22Rv1 (cell line): Measurements from ENCODE around the gene IRF6.

Experiments
- ZFX ChIP-seq: fragments of 450-650 bp; IDR thresholded peaks from 2 replicates; pipeline ENCODE4 v1.6.1; 2017; ENCODE audit warnings: antibody characterized with exemption, borderline replicate concordance
- TF ChIP-seq, protein P1 (sequence below): fragments of 450-650 bp; IDR thresholded peaks from 2 replicates; pipeline ENCODE4 v1.5.1; 2017; ENCODE audit warnings: mild to moderate bottlenecking

DNA sequence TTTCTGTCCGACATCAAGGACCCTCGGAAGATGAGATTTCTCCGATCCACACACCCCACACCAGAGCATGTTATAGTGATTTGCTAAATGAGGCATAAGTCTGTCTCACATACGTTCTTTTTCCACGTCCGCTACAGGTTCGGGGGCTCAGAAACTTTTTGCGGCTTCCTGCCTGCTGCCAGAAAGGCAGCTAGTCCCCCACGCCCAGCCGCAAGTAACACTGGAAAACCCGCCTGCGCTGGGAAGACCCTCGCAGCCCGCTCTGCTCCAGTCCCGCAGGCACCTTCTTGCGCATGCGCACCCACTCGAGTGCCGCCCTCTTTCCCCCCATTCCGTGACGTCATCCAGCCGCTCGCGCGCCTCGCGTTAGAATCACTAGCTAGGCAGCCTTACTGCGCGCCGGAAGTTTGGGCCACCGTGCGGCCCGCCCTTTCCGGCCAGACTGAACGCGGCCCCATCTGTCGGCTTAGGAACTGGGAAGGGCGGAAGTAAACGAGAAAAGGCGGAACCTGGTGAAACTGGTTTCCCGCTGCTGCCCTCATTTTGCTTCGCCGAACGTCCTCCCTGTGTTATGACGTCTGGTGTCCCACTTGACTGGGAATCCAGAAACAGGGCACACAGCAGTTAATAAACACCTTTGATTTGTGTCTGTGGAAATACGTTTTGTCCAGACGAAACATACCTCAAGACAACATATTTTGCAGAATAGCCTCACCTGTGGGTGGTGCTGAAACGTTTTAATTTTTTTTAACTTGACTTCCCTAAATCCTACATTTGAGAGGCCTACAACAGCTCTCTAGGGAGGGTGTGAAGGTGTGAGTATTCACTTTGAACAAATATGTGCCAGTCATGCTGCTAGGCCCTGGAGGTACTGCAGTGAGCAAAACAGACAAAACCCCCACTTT is 21.4 kb downstream of the IRF6 start, which contains the start of gene C1orf74:
- TF ChIP-seq, protein P1, sequence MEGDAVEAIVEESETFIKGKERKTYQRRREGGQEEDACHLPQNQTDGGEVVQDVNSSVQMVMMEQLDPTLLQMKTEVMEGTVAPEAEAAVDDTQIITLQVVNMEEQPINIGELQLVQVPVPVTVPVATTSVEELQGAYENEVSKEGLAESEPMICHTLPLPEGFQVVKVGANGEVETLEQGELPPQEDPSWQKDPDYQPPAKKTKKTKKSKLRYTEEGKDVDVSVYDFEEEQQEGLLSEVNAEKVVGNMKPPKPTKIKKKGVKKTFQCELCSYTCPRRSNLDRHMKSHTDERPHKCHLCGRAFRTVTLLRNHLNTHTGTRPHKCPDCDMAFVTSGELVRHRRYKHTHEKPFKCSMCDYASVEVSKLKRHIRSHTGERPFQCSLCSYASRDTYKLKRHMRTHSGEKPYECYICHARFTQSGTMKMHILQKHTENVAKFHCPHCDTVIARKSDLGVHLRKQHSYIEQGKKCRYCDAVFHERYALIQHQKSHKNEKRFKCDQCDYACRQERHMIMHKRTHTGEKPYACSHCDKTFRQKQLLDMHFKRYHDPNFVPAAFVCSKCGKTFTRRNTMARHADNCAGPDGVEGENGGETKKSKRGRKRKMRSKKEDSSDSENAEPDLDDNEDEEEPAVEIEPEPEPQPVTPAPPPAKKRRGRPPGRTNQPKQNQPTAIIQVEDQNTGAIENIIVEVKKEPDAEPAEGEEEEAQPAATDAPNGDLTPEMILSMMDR: no peak
- TF ChIP-seq ZFX: no peak
